Activated naive CD8-positive, alpha-beta T cell (primary cell): ENCODE results near the gene TECRL.

Source experiments
- H3K27ac Mint-ChIP-seq: one replicate; pipeline ENCODE4 v1.8.0; 2021; ENCODE audit warnings: mixed read lengths
- H3K27me3 Mint-ChIP-seq: one replicate; pipeline ENCODE4 v1.8.0; 2021; ENCODE audit warnings: mixed read lengths
- H3K36me3 Mint-ChIP-seq: one replicate; pipeline ENCODE4 v1.8.0; 2021; ENCODE audit warnings: mixed read lengths
- H3K4me1 Mint-ChIP-seq: one replicate; pipeline ENCODE4 v1.8.0; 2021; ENCODE audit warnings: low read depth, mixed read lengths
- H3K4me3 Mint-ChIP-seq: one replicate; pipeline ENCODE4 v1.8.0; 2021; ENCODE audit warnings: mild to moderate bottlenecking, mixed read lengths
- H3K9me3 Mint-ChIP-seq: one replicate; pipeline ENCODE4 v1.8.0; 2021; ENCODE audit warnings: low read depth, mixed read lengths

TECRL gene

DNA sequence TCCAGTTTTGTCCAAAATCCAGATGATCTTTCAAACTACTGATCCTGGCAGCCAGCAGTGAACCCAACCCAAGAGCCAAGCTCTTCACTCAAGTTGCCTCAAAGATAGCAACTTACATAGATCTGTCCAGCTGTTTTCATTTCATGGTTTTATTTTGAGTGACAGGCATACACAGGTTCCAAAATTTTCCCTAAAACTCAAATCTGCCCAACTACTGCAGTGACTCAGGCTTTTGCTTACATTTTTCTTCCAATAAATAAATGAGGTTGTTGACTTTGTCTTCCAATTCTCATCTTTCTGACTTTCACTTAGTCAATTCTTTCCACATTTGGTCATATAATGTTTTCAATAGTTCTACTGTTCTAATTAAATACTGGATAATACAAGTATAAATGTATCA lies 158.8 kb downstream of the TECRL start:
- Mint-ChIP-seq H3K27me3 (no peaks in the 10 kb centered on the region), H3K36me3 (no peaks in the 10 kb centered on the region), H3K4me1 (no peaks in the 10 kb centered on the region), H3K4me3 (no peak overlapping the region), H3K27ac (no peak overlapping the region), H3K9me3 (peaks cover 8% of the 10 kb centered on the region)

DNA sequence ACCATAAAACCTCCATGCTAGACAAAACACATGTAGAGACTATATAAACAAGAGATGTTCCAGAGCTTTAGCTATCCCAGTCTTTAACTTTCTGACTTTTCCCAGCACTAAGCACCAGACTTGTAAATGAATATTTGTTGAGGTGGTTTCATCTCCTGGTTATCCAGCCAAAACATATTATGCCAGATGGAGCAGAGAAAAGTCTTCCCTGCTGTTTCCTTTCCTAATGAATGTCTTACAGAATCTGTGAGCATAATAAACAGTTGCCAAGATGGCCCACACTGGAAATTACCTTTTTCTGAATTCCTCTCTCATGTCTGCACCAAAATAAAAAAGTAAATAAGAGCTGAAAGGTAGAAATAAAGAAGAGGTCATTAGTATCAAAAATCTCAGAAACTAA lies 159.2 kb downstream of the TECRL start:
- Mint-ChIP-seq H3K36me3 (no peaks in the 10 kb centered on the region), H3K4me1 (no peaks in the 10 kb centered on the region), H3K4me3 (no peak overlapping the region), H3K27me3 (no peaks in the 10 kb centered on the region), H3K9me3 (peaks cover 10% of the 10 kb centered on the region), H3K27ac (no peak overlapping the region)

GRCh38 chr4:64248186-64248585 lies 161.1 kb downstream of the TECRL start:
- Mint-ChIP-seq H3K9me3 (peaks cover 13% of the 10 kb centered on the region), H3K27me3 (no peaks in the 10 kb centered on the region), H3K36me3 (no peaks in the 10 kb centered on the region), H3K27ac (no peak overlapping the region), H3K4me1 (no peaks in the 10 kb centered on the region), H3K4me3 (no peak overlapping the region)

DNA sequence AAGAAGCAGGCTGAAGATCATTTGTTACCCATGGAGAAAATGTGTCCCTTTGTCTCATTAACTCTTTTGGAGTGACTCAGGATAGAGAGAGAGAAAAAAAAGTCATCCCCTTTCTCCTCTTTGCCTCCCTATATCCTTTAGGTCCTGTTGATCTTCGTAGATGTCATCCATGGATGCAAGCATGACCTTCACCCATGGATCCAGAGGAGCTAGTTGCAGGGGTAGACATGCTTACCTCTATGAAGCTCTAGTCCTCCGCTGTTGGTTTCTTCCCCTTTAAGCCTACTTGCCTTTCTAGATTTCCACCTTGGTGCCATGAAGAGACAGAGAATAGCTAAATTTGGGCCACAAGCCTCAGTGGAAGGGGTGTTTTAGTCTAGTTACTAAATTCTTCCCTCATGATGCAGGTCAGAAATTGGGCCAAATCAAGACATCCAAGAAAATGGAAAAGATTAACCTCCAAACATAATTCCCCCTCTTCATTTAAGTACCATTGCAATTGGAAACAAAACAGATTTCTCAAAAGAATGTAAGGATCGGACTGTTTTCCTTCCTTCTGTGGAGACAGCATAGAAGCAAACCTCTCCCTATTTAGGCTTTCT lies 178.4 kb downstream of the TECRL start:
- no peak overlapping the region for H3K27ac Mint-ChIP-seq
- no peak overlapping the region for H3K4me3 Mint-ChIP-seq
- no peaks in the 10 kb centered on the region for H3K4me1 Mint-ChIP-seq
- H3K9me3 Mint-ChIP-seq: peaks cover 26% of the 10 kb centered on the region
- no peaks in the 10 kb centered on the region for H3K27me3 Mint-ChIP-seq
- H3K36me3 Mint-ChIP-seq: no peaks in the 10 kb centered on the region
